ENCODE measurements around the gene AGMO.

GRCh38 chr7:15577600-15577999 lies 15.8 kb upstream of the AGMO start:
- TF ChIP-seq CTCF (IDR thresholded peaks at IDR 0.05), result no peak
- TF ChIP-seq POLR2AphosphoS5 (IDR thresholded peaks at IDR 0.05), result no peak

All from prostate gland (tissue), 2 donors.